Epidermal melanocyte (primary cell): Measurements from ENCODE around the gene TRAPPC2L.
"Not testable (repeated sequence)": the region's sequence is repeated elsewhere in the genome, so short reads cannot be mapped to it uniquely, and the experiment has no call there.

Experiments used
- DNase-seq: peaks from one replicate; pipeline ENCODE4 v3.0.0; 2011; ENCODE audit warnings: low spot score; ENCODE audit not compliant: insufficient read length

Gene TRAPPC2L

DNA sequence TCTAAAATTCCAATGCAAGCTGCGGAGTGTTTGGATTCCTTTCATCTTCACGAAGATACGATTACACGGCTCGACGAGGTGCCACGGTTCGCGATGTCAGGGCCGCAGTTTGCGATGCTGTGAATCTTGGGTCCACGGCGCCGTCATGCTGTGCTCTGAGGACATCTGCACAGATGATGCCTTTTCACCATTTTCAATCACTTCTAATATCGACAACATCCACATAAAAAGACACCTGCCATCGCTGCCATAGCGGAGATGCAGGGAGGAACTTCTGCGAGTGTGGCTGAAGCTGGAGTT lies 38.4 kb upstream of the TRAPPC2L start:
- DNase-seq: no peak

DNA sequence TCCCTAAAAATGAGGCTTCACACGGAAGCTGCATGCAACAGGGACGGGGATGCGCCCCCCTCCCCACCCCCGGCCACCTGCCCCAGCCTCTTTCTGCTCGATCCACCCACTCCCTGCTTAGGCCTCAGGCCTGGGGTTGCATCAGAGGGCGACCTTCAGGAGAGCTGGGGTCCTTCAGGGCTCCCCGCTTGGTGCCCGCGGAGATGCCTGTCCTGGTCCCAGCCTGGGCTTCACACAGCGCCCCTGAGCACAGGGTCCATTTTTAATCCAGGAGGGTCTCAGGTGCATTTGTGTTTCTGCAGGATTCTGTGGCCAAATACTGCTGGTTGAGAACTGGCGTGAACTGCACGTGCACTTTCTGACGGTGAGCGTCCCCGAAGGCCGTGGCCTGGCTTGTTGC lies 37.8 kb upstream of the TRAPPC2L start:
- no peak for DNase-seq

DNA sequence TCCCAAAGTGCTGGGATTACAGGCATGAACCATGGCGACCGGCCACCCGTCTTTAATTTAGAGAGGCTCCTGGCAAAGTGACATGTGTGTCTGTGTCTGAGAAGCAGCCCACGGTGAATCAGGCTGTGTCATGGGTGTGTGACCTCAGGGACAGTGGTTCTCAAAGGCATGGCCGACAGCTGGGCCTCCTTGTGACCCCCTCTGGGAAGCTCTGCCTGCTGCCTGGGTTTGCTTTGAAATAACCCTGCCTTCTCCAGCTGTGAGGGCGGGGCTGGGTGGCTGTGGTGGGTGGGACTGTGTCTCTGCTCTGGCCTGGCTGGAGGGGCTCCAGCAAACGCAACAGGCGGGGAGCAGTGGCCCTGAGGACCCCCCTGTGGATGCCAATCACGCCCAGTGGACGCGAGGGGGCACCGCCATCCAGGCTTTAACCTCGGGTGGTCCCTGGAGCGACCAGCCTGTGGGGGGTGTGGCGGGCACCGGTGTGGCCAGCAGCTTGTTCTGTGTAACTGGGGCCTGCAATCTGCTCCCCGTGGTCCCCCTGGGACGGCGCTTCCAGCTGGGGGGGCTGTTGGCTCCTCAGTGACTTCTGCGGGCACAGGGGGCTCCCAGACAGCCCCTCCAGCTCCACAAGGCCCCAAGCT lies 36.4 kb upstream of the TRAPPC2L start:
- no peak for DNase-seq

DNA sequence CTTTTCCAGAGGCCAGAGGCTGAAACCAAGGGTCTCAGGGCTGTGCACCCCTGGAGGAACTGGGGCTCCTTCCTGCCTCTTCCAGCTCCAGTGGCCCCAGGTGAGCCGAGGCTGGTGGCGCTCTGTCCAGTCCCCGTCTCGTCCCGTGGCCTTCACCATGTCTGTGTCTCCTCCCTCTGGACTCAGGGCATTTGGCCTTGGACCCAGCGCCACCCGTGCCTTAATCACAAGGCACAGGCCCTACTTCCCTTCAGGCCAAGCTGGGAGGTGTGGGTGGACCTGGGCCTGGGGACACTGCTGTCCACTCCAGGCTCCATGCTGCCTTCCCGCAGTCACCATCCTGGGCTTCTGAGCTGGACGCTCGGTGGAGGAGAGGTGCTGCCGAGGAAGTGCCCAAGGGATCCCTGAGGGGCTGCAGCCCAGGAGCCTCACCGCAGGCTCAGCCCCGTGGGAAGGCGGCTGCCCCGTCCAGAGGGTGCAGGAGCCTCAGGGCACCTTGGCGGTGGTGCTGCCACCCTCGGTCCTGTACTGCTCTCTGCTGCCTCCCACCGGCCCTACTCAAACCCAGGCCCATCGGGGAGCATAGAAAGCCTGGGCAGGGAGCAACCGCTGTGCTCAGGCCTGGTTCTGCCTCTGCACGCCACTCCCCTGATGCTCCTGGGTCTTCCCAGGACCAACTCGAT lies 35.6 kb upstream of the TRAPPC2L start:
- DNase-seq: no peak

DNA sequence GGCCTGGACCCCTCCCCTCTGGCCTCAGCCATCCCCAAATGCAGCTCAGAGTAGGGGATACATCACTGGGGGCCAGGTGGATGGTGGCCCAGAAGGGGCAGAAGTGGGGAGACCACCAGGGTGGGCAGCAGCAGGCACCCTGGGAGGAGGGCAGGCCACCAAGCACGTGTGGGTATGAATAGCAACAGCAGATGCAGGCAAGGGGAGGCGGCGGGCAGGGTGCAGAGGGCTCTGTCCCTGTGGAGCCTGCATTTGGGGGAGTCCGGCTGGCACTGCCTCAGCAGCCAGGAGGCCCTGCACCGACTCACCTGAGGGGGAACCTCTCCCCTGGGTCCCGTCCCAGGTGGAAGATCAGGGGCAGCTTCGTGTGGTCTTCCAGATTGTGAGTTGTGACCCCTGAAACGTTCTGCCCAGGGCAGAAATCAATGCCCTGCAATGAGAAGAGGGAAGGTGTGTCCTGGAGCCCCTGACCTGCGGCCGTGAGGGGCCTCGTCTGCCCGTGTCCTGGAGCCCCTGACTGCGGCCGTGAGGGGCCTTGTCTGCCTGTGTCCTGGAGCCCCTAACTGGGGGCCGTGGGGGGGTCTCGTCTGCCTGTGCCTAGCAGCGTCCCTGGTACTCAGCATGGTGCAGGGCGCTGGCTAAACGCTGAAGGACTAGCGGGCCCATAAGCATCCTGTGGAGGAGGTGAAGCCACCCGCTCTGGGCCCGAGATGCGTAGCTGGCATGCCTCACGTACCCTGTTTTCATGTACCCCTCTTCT lies 34.5 kb upstream of the TRAPPC2L start:
- DNase-seq: no peak

DNA sequence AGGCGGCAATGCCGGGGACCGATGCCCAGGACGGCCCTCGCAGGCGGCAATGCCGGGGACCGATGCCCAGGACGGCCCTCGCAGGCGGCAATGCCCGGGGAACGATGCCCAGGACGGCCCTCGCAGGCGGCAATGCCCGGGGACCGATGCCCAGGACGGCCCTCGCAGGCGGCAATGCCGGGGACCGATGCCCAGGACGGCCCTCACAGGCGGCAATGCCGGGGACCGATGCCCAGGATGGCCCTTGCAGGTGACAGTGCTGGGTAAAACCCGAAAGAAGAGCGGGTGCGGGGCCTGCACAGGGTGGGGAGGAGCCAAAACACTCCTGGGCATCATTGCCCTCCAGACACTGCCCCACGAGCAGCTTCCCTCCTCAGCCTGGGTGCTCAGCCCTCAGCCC lies 33.3 kb upstream of the TRAPPC2L start:
- DNase-seq: not testable (repeated sequence)

DNA sequence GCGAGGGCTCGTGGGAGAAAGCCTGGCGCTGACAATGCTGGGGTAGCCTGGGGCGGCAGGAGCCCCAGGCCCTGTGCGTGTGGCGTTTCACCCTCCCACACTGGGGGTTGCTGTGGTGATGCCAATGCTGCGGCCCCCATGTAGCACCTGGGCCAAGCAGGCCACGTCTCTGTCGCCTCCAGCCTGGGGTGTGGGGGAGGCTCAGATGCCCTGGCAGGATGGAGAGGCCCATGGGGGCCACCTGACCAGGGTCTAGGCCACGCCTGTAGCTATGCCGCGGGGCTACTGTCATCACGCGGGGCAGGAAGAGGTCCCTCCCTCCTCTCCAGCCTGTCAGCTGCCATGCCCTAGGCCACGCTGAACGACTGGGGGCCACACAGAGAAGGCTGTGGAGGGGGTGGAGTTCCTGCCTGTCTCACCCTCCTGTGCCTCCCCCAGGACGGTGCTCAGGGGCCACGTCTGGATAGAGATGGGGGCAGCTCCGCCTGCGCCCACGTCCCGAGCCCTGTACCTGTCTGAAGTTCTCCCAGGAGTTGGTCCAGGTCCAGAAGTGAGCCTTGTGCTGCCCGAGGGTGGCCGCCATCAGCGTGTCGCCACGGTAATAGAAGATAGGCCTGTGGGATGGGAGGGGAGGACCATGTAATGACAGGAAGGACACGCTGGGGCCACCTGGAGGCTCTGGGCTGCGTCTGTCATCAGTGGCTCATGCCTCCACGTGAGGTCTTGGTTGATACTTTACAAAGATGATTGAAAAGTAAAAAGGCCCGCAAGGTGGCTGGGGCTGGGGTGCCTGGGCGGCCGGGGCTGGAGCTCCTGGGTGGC lies 32.5 kb upstream of the TRAPPC2L start:
- DNase-seq: no peak

DNA sequence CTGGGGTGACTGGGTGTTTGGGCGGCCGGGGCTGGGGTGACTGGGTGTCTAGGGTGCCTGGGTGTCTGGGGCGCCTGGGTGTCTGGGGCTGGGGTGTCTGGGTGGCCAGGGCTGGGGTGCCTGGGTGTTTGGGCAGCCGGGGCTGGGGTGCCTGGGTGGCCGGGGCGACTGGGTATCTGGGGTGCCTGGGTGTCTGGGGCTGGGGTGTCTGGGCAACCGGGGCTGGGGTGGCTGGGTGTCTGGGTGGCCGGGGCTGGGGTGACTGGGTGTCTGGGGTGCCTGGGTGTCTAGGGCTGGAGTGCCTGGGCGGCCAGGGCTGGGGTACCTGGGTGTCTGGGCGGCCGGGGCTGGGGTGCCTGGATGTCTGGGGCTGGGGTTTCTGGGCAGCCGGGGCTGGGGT lies 31.8 kb upstream of the TRAPPC2L start:
- no peak for DNase-seq

DNA sequence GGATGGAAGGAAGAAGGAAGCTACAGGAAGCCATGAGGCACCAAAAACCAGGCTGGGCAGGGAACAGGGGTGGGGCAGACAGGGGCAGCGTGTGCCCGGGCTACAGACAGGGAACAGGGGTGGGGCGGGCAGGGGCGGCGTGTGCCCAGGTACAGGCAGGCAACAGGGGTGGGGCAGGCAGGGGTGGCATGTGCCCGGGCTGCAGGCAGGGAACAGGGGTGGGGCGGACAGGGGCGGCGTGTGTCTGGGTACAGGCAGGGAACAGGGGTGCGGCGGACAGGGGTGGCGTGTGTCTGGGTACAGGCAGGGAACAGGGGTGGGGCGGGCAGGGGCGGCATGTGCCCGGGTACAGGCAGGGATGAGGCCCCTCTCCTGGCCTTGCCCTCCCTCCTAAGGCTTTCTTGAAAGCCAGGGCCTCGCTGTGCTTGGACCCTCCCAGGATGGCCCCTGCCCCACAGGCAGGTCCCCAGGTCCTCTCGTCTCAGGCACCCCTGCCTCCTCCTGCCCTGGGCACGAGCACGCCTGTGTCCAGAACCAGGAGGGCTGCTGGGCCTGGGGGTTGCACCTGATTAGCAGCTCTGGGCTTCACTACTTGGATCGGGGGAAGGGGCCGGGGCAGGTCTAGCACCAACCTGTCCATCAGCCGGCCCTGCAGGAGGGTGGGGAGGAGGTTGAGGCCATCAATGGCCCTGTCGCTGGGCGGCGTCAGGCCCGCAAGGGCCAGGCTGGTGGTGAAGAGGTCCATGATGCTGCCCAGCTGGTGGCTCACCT lies 30.7 kb upstream of the TRAPPC2L start:
- DNase-seq: no peak

DNA sequence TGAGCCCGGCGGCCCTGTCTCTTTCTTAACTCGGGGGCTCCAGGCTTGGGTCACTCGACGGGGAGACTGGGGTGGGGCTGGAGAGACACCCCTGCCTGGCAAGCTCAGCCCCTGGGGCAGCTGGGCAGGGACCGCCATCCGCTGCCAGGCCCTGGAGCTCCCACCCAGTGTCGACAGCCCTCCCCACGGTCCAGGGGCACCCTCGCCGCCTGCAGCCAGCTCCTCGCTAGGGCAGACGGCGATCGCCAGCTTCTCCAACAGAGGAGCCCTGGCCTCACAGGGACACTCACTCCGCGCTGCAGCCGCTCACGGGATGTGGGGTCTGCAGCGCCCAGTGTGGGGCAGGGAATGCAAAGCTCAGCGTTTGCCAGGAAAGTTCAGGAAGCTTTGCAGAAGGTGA lies 29.2 kb upstream of the TRAPPC2L start:
- no peak for DNase-seq

DNA sequence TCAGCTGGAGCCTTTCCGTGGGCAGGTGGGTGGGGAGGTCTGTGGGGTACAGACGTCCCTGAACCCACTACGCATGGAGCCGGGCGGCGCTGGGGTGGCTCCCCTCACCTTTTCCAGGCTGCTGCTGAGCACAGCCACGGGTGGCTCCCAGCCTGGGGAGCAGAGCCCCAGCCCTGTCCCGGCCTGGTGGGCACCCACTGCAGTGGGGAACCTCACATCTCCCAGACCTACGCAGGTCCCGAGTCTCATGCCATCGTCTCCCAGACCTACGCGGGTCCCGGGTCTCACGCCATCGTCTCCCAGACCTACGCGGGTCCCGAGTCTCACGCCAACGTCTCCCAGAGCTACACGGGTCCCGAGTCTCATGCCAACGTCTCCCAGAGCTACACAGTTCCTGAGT lies 28.2 kb upstream of the TRAPPC2L start:
- DNase-seq: no peak

DNA sequence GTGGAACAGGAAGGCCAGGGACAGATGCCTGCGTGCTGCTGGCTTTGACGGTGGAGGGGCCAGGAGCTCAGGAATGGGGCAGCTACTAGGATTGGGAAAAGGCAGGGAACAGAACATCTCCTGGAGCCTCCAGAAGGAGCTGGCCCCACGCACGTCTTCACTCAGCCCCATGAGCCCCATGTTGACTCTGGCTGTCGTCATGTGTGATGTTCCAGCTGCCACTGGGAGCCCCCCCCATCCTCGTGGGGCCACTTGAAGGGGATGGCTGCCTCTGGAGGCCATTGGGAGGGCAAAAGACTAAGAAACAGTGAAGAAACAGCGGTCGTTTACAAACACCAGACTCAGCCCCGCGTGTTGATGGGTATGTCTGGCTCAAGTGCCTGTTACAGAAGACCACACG lies 26.7 kb upstream of the TRAPPC2L start:
- no peak for DNase-seq

DNA sequence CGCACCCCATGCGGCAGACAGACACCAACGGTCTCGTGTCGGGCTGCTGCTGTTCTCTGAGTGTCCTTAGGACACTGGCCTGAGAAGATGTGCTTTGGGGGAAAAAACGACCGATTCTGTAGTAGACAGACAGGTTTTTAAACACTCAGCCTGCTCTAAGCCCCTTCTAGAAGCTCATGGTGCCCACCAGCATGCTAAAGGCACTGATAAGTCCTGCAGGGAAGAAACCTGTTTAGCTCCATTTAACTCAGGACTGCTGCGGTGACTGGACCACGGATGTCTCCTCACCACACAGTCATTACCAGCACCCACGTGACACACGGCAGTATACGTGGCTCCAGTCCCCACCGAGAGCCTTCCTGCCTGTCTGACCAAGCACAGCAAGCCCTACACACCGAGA lies 26.1 kb upstream of the TRAPPC2L start:
- DNase-seq: no peak

DNA sequence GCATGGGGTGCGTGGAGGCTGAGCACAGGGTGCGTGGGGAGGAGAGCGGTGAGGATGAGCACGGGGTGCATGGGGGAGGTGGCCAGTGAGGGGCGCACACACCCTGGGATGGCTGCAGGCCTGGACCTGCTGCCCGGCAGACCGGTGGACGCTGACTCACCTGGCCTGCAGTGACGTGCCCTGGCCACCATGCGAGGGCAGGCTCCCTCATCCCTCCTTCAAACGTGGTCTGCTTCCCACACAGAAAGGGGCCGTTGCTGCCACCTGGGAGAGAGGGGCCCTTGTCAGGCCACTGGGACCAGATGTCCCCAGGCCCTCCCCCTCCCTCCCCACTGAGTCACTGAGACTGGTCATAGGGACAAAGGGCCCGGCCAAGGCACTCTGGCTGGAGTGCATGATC lies 25.1 kb upstream of the TRAPPC2L start:
- DNase-seq: no peak

DNA sequence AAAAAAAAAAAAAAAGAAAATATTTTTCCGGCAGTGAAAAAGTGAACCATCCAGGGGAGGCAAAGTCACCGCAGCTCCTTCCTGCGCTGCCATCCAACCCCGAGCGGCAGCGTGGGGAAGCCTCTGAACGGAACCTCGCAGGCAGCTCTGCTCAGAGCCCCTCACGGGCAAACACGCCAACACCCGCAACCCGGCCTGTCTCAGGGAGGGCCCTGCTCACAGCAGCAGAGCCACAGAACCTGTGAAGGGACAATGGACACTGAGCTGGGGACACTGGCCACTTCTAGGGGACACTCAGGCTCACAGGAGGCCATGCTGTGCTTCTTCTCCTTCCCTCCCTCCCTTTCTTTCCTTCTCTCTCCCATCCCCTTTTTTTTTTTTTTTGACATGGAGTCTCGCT lies 23.8 kb upstream of the TRAPPC2L start:
- DNase-seq: no peak

DNA sequence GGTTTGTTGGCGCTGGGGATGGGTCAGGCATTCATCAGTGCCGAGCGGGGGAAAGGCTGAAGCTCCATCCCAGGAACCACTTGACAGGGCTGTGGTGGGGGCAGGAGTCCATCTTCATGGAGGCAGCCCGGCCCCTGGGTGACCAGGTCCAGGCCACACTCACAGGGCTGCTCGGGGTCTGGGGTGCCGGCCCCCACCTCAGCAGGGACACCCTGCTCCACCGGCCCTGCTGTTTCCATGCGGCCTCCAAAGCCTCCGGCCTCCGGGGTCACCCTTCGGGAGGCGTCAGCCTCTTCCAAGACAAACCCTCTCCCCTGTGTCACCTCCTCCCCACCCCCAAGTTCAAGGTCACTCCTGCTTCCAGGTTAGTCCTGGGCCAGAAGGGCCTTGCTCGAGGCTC lies 22.3 kb upstream of the TRAPPC2L start:
- no peak for DNase-seq

DNA sequence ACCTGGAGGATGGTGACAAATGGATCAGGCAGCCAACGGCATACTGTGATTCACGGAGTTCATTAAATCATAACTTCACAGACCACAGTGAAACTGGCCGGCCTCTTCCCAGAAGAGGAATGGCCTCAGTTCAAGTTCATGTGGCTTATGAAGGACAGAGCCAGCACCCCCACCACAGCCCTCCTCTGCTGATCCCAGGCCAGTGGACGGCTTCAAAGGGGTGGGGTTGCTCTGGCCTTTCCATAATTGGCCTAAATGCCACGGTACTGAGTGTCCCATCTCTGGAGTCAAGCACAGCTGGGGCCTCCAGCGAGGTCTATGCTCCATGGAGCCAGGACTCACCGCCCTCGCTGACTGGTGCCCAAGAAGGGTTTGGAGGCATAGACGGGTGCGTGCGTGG lies 21.5 kb upstream of the TRAPPC2L start:
- no peak for DNase-seq

DNA sequence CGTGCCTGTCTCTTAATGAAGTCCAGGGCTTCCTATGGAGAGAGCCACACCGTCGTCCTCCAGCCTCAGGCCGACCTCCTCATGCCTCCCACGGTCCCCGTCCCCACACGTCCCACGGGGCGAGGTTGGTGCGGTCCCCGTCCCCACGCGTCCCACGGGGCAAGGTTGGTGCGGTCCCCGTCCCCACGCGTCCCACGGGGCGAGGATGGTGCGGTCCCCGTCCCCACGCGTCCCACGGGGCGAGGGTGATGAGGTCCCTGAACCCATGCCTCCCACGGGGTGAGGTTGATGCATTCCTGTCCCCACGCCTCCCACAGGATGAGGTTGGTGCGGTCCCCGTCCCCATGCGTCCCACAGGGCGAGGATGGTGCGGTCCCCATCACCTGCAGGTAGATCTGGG lies 21.1 kb upstream of the TRAPPC2L start:
- no peak for DNase-seq

DNA sequence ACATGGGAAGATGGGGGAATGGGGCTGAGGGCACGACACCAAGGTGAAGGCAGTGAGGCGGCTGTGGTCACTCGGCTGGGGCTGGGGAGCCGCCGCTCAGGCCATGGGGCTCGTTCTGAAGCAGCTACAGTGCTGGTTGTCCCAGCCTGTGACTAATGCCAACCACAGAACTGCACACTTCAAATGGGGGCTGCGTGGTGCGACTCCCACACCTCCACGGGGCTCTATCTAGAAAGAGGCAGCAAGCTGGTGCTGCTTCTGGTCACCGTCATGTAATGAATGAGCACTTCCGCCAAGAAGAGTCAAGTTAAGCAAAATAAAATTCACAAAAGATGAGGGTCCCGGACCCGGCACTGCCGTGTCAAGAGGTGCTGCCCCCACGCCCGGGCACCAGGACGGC lies 20.1 kb upstream of the TRAPPC2L start:
- DNase-seq: no peak

DNA sequence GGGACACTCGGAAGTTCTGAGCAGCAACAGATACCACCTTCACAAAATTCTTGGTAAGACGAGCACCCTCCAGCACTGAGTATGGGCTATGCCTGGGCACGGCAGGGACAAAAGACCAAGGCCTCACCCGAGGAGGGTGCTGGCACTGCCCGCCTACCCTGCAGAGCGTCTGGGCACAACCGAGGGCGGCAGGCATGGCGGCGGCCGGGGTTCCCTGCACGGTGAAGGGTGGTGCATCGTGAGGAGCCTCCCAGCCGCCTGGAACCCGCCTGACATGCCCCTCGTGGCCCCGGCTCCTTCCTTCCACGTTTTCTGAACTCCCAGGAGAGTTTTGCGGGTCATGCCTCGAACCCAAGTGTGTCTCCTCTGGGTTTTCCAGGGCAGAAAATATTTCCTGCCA lies 19.1 kb upstream of the TRAPPC2L start:
- no peak for DNase-seq

DNA sequence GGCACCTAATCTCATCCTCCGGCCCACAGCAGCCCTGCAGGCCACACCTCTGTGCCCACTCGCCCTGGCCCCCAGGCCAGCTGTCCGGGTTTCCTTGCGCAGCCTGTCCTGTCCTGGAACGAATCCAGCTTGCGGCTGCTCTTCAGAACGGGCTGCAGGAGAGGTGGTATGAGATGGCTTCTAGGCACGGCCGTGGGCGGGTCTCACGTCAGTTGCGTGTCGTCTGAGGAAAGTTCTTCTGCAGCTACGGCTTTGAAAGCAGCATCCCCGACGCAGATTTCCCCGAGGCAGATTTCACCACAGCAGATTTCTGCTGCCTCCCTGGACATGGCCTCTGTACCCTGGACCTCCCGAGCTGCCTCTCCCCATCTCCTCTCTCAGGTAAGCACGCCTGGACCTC lies 18.4 kb upstream of the TRAPPC2L start:
- DNase-seq: no peak
